Liver (tissue), 3 donors: ENCODE measurements around the gene POLE2.

ENCODE experiments used
- ATF3 ChIP-seq: IDR thresholded peaks from 2 replicates; pipeline ENCODE4 v1.6.1; 2016; ENCODE audit warnings: antibody characterized with exemption
- CTCF ChIP-seq: fragments of 150-350 bp; IDR thresholded peaks from 2 replicates; pipeline ENCODE4 v1.5.1; 2017; ENCODE audit warnings: improper control_type of control experiment, low read depth, low read length; ENCODE audit not compliant: missing input control
- EGR1 ChIP-seq, 2 donors: IDR thresholded peaks; 2 replicates each; pipeline ENCODE4 v1.6.1; 2016 to 2018; ENCODE audit warnings: antibody characterized with exemption in 2 of 2, low read depth in 2 of 2
- FOXA2 ChIP-seq: IDR thresholded peaks from 2 replicates; pipeline ENCODE4 v1.6.1; 2016; ENCODE audit warnings: antibody characterized with exemption
- GABPA ChIP-seq, 2 donors: IDR thresholded peaks in 1 of 2; conservative IDR thresholded peaks in 1 of 2; 2 replicates each; pipeline ENCODE4 v1.6.1; 2016; ENCODE audit warnings: antibody characterized with exemption in 2 of 2, mild to moderate bottlenecking in 1 of 2, moderate library complexity in 1 of 2
- MAX ChIP-seq: IDR thresholded peaks from 2 replicates; pipeline ENCODE4 v1.6.1; 2016; ENCODE audit warnings: antibody characterized with exemption
- NR2F2 ChIP-seq: IDR thresholded peaks from 2 replicates; pipeline ENCODE4 v1.6.1; 2016; ENCODE audit warnings: antibody characterized with exemption
- RAD21 ChIP-seq, 2 donors: IDR thresholded peaks; 2 replicates each; pipeline ENCODE4 v1.6.1; 2016; ENCODE audit warnings: antibody characterized with exemption in 2 of 2, mild to moderate bottlenecking in 2 of 2
- REST ChIP-seq: IDR thresholded peaks from 2 replicates; pipeline ENCODE4 v1.6.1; 2016; ENCODE audit warnings: antibody characterized with exemption, mild to moderate bottlenecking
- RXRA ChIP-seq, 2 donors: IDR thresholded peaks; 2 replicates each; pipeline ENCODE4 v1.6.1; 2017 to 2018; ENCODE audit warnings: antibody characterized with exemption in 2 of 2, mild to moderate bottlenecking in 1 of 2
- SP1 ChIP-seq: IDR thresholded peaks from 2 replicates; pipeline ENCODE4 v1.6.1; 2018; ENCODE audit warnings: antibody characterized with exemption, mild to moderate bottlenecking
- TAF1 ChIP-seq: conservative IDR thresholded peaks from 2 replicates; pipeline ENCODE4 v1.6.1; 2016; ENCODE audit warnings: antibody characterized with exemption, mild to moderate bottlenecking
- YY1 ChIP-seq: IDR thresholded peaks from 2 replicates; pipeline ENCODE4 v1.6.1; 2016; ENCODE audit warnings: antibody characterized with exemption, mild to moderate bottlenecking
- donor health status: healthy.
- donor health status: healthy.

- TF ChIP-seq REST (no peak), CTCF (no peak), SP1 (no peak), RXRA (IDR thresholded peaks at IDR 0.05) (no peak), EGR1 (IDR thresholded peaks at IDR 0.05; ENCODE audit: low read depth in 2 of 2) (no peak), NR2F2 (no peak), RAD21 (IDR thresholded peaks at IDR 0.05) (no peak), MAX (no peak), ATF3 (no peak), TAF1 (no peak), GABPA (IDR thresholded peaks at IDR 0.05 in 1 of 2, conservative IDR thresholded peaks at IDR 0.05 in 1 of 2) (no peak), YY1 (no peak), FOXA2 (no peak)
These were observed 14.7 kb upstream of the POLE2 start for GRCh38 chr14:49702725-49703124.
